Keratinocyte (primary cell): ENCODE results near the gene ATG4D. TPM values are rescaled to one million over a fixed set of nuclear protein-coding genes. Genes with fewer than 3 reads are reported as not detected.
A peak's percentile ranks its signal among the peaks of the same experiment; 100 is the strongest.

Source experiments
- DNase-seq: peaks from one replicate; pipeline ENCODE4 v3.0.0-alpha.2; 2011; ENCODE audit warnings: low read depth, missing footprints, low spot score
- FAIRE-seq: peaks from 2 replicates; lab custom pipeline; 2011; peaks lifted over from hg19 to GRCh38; lab: Jason Lieb, UNC
- H2AFZ ChIP-seq: 2 replicates; pipeline ENCODE4 v1.6.0; 2012; ENCODE audit warnings: low read length, control low read depth, inconsistent platforms; ENCODE audit not compliant: control insufficient read depth
- H3K27ac ChIP-seq: 2 replicates; pipeline ENCODE4 v1.5.1; 2011; ENCODE audit warnings: low read length; ENCODE audit not compliant: control insufficient read depth, insufficient read depth
- H3K27me3 ChIP-seq: 3 replicates; pipeline ENCODE4 v1.6.0; 2011; ENCODE audit warnings: low read length; ENCODE audit not compliant: control insufficient read depth, insufficient read depth; ENCODE audit errors: extremely low read depth
- H3K36me3 ChIP-seq, 2 experiments: 2 replicates in 1 of 2; 3 replicates in 1 of 2; pipeline ENCODE4 v1.5.1; 2011; ENCODE audit warnings: low read length in 2 of 2, mild to moderate bottlenecking in 1 of 2; ENCODE audit not compliant: control insufficient read depth in 2 of 2, insufficient read depth in 2 of 2; ENCODE audit errors: extremely low read depth in 1 of 2
- H3K4me1 ChIP-seq: 3 replicates; pipeline ENCODE4 v1.5.1; 2011; ENCODE audit warnings: low read length; ENCODE audit not compliant: control insufficient read depth, insufficient read depth; ENCODE audit errors: extremely low read depth
- H3K4me2 ChIP-seq: 3 replicates; pipeline ENCODE4 v1.6.0; 2011; ENCODE audit warnings: low read depth, low read length; ENCODE audit not compliant: control insufficient read depth, insufficient read depth; ENCODE audit errors: extremely low read depth
- H3K4me3 ChIP-seq, 3 experiments: fragments of 200-600 bp in 1 of 3; sonication (generic) in 1 of 3; 2 replicates in 2 of 3; 3 replicates in 1 of 3; pipeline ENCODE4 v1.5.1; 2011 to 2016; ENCODE audit warnings: low read length in 3 of 3, mild to moderate bottlenecking in 3 of 3, control low read depth in 2 of 3, inconsistent platforms in 1 of 3, low read depth in 1 of 3, mixed read lengths in 1 of 3, mixed run types in 1 of 3, moderate library complexity in 1 of 3; ENCODE audit not compliant: control insufficient read depth in 2 of 3, insufficient read depth in 2 of 3; ENCODE audit errors: extremely low read depth in 1 of 3
- H3K79me2 ChIP-seq: 2 replicates; pipeline ENCODE4 v1.6.0; 2012; ENCODE audit warnings: low read length; ENCODE audit not compliant: control insufficient read depth, insufficient read depth
- H3K9ac ChIP-seq: 3 replicates; pipeline ENCODE4 v1.6.0; 2011; ENCODE audit warnings: low read length; ENCODE audit not compliant: control insufficient read depth, insufficient read depth; ENCODE audit errors: extremely low read depth
- H3K9me1 ChIP-seq: 3 replicates; pipeline ENCODE4 v1.6.0; 2011; ENCODE audit warnings: low read length; ENCODE audit not compliant: control insufficient read depth, insufficient read depth; ENCODE audit errors: extremely low read depth
- H3K9me3 ChIP-seq: 2 replicates; pipeline ENCODE4 v1.5.1; 2012; ENCODE audit warnings: low read depth, low read length; ENCODE audit not compliant: control insufficient read depth
- H4K20me1 ChIP-seq: 3 replicates; pipeline ENCODE4 v1.6.0; 2011; ENCODE audit warnings: low read length; ENCODE audit not compliant: control insufficient read depth, insufficient read depth; ENCODE audit errors: extremely low read depth
- CTCF ChIP-seq, 3 experiments: IDR thresholded peaks in 1 of 3; conservative IDR thresholded peaks in 1 of 3; optimal IDR thresholded peaks in 1 of 3; 2 replicates in 2 of 3; 3 replicates in 1 of 3; pipeline versions ENCODE3 to v1.5.1; 2011; ENCODE audit warnings: low read length in 3 of 3, mild to moderate bottlenecking in 3 of 3, moderate library complexity in 2 of 3, control low read depth in 1 of 3, inconsistent platforms in 1 of 3; ENCODE audit not compliant: insufficient read depth in 2 of 3; ENCODE audit errors: extremely low read depth in 1 of 3
- EZH2 ChIP-seq: IDR thresholded peaks from one replicate; pipeline ENCODE4 v1.6.1; 2012; ENCODE audit warnings: inconsistent platforms, mild to moderate bottlenecking, low read length, moderate library complexity
- dilution Hi-C: fragments of 300-500 bp; cut with MboI; formaldehyde crosslinking; loops from one replicate; pipeline ENCODE4 v1.7.0; 2020; ENCODE audit warnings: low sequenced_read_pairs; ENCODE audit not compliant: extremely low pct_ligation_motif_present
- polyA plus RNA-seq, 5 experiments: library from polyadenylated mRNA; depleted of rRNA in 3 of 5; stranded (reverse) in 3 of 5; stranded (forward) in 1 of 5; unstranded in 1 of 5; fragments of >200 nt; gene quantifications; 1 replicate in 1 of 5; 2 replicates in 3 of 5; 3 replicates in 1 of 5; pipeline versions ENCODE4 v1.2.1 to v1.2.3, GENCODE V29; 2011 to 2012; ENCODE audit warnings: missing spikeins in 2 of 5, low read depth in 1 of 5, low replicate concordance in 1 of 5

ATG4D gene
- polyA plus RNA-seq, 1 donor (not counting 4 experiments of a cell fraction or from before 2014, with no cell fraction given): 12.6 TPM

- dilution Hi-C loops: no loop called here
- H2AFZ ChIP-seq: peak overlapping the region; percentile 41
- no peaks in the 10 kb centered on the region for H4K20me1 ChIP-seq
- peak; percentile 89 for FAIRE-seq
- H3K79me2 ChIP-seq: peaks cover 37% of the 10 kb centered on the region
- H3K9me1 ChIP-seq: no peaks in the 10 kb centered on the region
- H3K36me3 ChIP-seq: peaks cover 5 to 12% of the 10 kb centered on the region in 2 experiments
- peak overlapping the region; percentile 28 for H3K9ac ChIP-seq
- no peak for TF ChIP-seq CTCF (optimal IDR thresholded peaks at IDR 0.05 in 1 of 3, IDR thresholded peaks at IDR 0.05 in 1 of 3, conservative IDR thresholded peaks at IDR 0.05 in 1 of 3; ENCODE audit: extremely low read depth in 1 of 3, insufficient read depth in 2 of 3, low read length in 3 of 3)
- TF ChIP-seq EZH2: no peak
- no peaks in the 10 kb centered on the region for H3K27me3 ChIP-seq
- peaks cover 41% of the 10 kb centered on the region for H3K4me1 ChIP-seq
- H3K9me3 ChIP-seq: no peaks in the 10 kb centered on the region
- peak overlapping the region; percentile 65 to 86 (median 77) for H3K4me3 ChIP-seq
- DNase-seq: no peak
- peak overlapping the region; percentile 42 for H3K27ac ChIP-seq
- peak overlapping the region; percentile 96 for H3K4me2 ChIP-seq
These were observed 26.9 kb upstream of the ATG4D start for GRCh38 chr19:10516671-10517286.

- Histone ChIP-seq H3K27ac (peak within 1 kb of the TSS; percentile 42), H3K79me2 (peaks cover 37% of the 10 kb centered on the region), H3K9ac (peak within 1 kb of the TSS; percentile 48), H3K9me3 (no peaks in the 10 kb centered on the region), H3K27me3 (no peaks in the 10 kb centered on the region), H3K36me3 (peaks cover 5 to 12% of the 10 kb centered on the region in 2 experiments), H3K4me1 (peaks cover 42% of the 10 kb centered on the region), H3K9me1 (no peaks in the 10 kb centered on the region), H2AFZ (peak within 1 kb of the TSS; percentile 41), H3K4me2 (peak within 1 kb of the TSS; percentile 96), H3K4me3 (peak within 1 kb of the TSS; percentile 65 to 86 (median 77)), H4K20me1 (no peaks in the 10 kb centered on the region)
- no peak for FAIRE-seq
- dilution Hi-C loops: no loop called here
- TF ChIP-seq CTCF (optimal IDR thresholded peaks at IDR 0.05 in 1 of 3, IDR thresholded peaks at IDR 0.05 in 1 of 3, conservative IDR thresholded peaks at IDR 0.05 in 1 of 3; ENCODE audit: extremely low read depth in 1 of 3, insufficient read depth in 2 of 3, low read length in 3 of 3) (peak in 1 of 3 experiments; percentile 38), EZH2 (no peak)
- no peak for DNase-seq
These were observed 26.3 kb upstream of the ATG4D start, which contains the start of gene S1PR5 for GRCh38 chr19:10517361-10517759. TSS of gene S1PR5 (minus strand) at chr19:10517447. CDS start at chr19:10515011, 2,436 bp downstream.
